OCI-LY1 (cell line): Measurements from ENCODE around the gene PLIN4.

Source experiments
- H2AFZ ChIP-seq: fragments of 200-600 bp; sonication (generic), shearing (Covaris generic); 2 replicates; pipeline ENCODE4 v1.6.0; 2014; ENCODE audit warnings: antibody characterized with exemption, mild to moderate bottlenecking, low read length
- H3F3A ChIP-seq: fragments of 200-600 bp; sonication (generic), shearing (Covaris generic); 2 replicates; pipeline ENCODE4 v1.6.0; 2014; ENCODE audit warnings: mild to moderate bottlenecking, antibody characterized with exemption, low read length, moderate library complexity; ENCODE audit not compliant: insufficient read depth
- H3K27ac ChIP-seq: fragments of 200-600 bp; sonication (generic); 2 replicates; pipeline ENCODE4 v1.5.1; 2014; ENCODE audit warnings: low read length, mixed run types, mild to moderate bottlenecking, low read depth; ENCODE audit not compliant: poor library complexity, severe bottlenecking
- H3K27me3 ChIP-seq: fragments of 200-600 bp; sonication (generic); 2 replicates; pipeline ENCODE4 v1.6.0; 2014; ENCODE audit warnings: antibody characterized with exemption, mild to moderate bottlenecking, low read length, moderate library complexity; ENCODE audit not compliant: insufficient read depth
- H3K36me3 ChIP-seq: fragments of 200-600 bp; sonication (generic); 2 replicates; pipeline ENCODE4 v1.6.1; 2014; ENCODE audit warnings: mild to moderate bottlenecking, antibody characterized with exemption, low read length, moderate library complexity, mixed read lengths; ENCODE audit not compliant: insufficient read depth
- H3K4me1 ChIP-seq: fragments of 200-600 bp; sonication (generic); 2 replicates; pipeline ENCODE4 v1.5.1; 2014; ENCODE audit warnings: mild to moderate bottlenecking, low read length, moderate library complexity; ENCODE audit not compliant: insufficient read depth, severe bottlenecking
- H3K4me2 ChIP-seq: fragments of 200-600 bp; sonication (generic), shearing (Covaris generic); 2 replicates; pipeline ENCODE4 v1.6.1; 2014; ENCODE audit warnings: low read length
- H3K4me3 ChIP-seq: fragments of 200-600 bp; sonication (generic); 2 replicates; pipeline ENCODE4 v1.5.1; 2014; ENCODE audit warnings: low read length, low read depth, mild to moderate bottlenecking, mixed read lengths; ENCODE audit not compliant: poor library complexity, severe bottlenecking
- H3K79me2 ChIP-seq: fragments of 200-600 bp; shearing (Covaris generic); 2 replicates; pipeline ENCODE4 v1.6.1; 2016; ENCODE audit warnings: mixed run types, low read length, mixed read lengths; ENCODE audit not compliant: insufficient read depth
- H3K9ac ChIP-seq: fragments of 200-600 bp; sonication (generic), shearing (Covaris generic); 2 replicates; pipeline ENCODE4 v1.6.1; 2014; ENCODE audit warnings: mild to moderate bottlenecking, low read length, mixed read lengths
- H3K9me2 ChIP-seq: fragments of 200-600 bp; sonication (generic), shearing (Covaris generic); 2 replicates; pipeline ENCODE4 v1.6.1; 2014; ENCODE audit warnings: low read depth, mild to moderate bottlenecking, low read length, mixed read lengths
- H3K9me3 ChIP-seq: fragments of 200-600 bp; shearing (Covaris generic); 2 replicates; pipeline ENCODE4 v1.6.1; 2014; ENCODE audit warnings: low read length, mixed read lengths
- H4K20me1 ChIP-seq: fragments of 200-600 bp; sonication (generic), shearing (Covaris generic); 2 replicates; pipeline ENCODE4 v1.6.0; 2016; ENCODE audit warnings: mild to moderate bottlenecking, low read length; ENCODE audit not compliant: insufficient read depth
- CTCF ChIP-seq: fragments of 200-600 bp; sonication (generic), shearing (Covaris generic); IDR thresholded peaks from 2 replicates; pipeline ENCODE4 v1.5.1; 2017; ENCODE audit warnings: mild to moderate bottlenecking, antibody characterized with exemption, low read length, moderate library complexity, mixed read lengths
- EZH2 ChIP-seq: fragments of 200-600 bp; sonication (generic), shearing (Covaris generic); IDR thresholded peaks from 2 replicates; pipeline ENCODE4 v1.8.0; 2017; ENCODE audit warnings: borderline replicate concordance, mixed run types, mild to moderate bottlenecking, antibody characterized with exemption, low read length, moderate library complexity, mixed read lengths

Gene PLIN4

GRCh38 chr19:4503132-4503824 is 15.0 kb downstream of the PLIN4 start:
- H3F3A ChIP-seq, result no peaks in the 10 kb centered on the region
- no peak overlapping the region for H3K9ac ChIP-seq
- H3K4me1 ChIP-seq, result no peaks in the 10 kb centered on the region
- H3K27me3 ChIP-seq, result no peaks in the 10 kb centered on the region
- TF ChIP-seq CTCF (no peak), EZH2 (no peak)
- no peak overlapping the region for H3K27ac ChIP-seq
- no peaks in the 10 kb centered on the region for H3K79me2 ChIP-seq
- no peaks in the 10 kb centered on the region for H4K20me1 ChIP-seq
- H2AFZ ChIP-seq, result no peak overlapping the region
- no peak overlapping the region for H3K4me3 ChIP-seq
- peaks cover 21% of the 10 kb centered on the region for H3K36me3 ChIP-seq
- H3K9me2 ChIP-seq, result no peaks in the 10 kb centered on the region
- H3K9me3 ChIP-seq, result no peaks in the 10 kb centered on the region
- no peak overlapping the region for H3K4me2 ChIP-seq

GRCh38 chr19:4502282-4503131 is 15.8 kb downstream of the PLIN4 start:
- no peaks in the 10 kb centered on the region for H3K9me2 ChIP-seq
- H3K4me3 ChIP-seq, result no peak overlapping the region
- no peaks in the 10 kb centered on the region for H3K27me3 ChIP-seq
- H3K79me2 ChIP-seq, result no peaks in the 10 kb centered on the region
- no peaks in the 10 kb centered on the region for H3K4me1 ChIP-seq
- no peak overlapping the region for H3K4me2 ChIP-seq
- H3K27ac ChIP-seq, result no peak overlapping the region
- no peak overlapping the region for H3K9ac ChIP-seq
- H3K9me3 ChIP-seq, result no peaks in the 10 kb centered on the region
- no peaks in the 10 kb centered on the region for H3F3A ChIP-seq
- H3K36me3 ChIP-seq, result peaks cover 29% of the 10 kb centered on the region
- H4K20me1 ChIP-seq, result no peaks in the 10 kb centered on the region
- TF ChIP-seq CTCF, result no peak
- no peak for TF ChIP-seq EZH2
- no peak overlapping the region for H2AFZ ChIP-seq

GRCh38 chr19:4501691-4502090 is 16.6 kb downstream of the PLIN4 start:
- Histone ChIP-seq H3K27ac (no peak overlapping the region), H4K20me1 (no peaks in the 10 kb centered on the region), H3K36me3 (peaks cover 28% of the 10 kb centered on the region), H3K4me1 (no peaks in the 10 kb centered on the region), H2AFZ (no peak overlapping the region), H3K9me3 (no peaks in the 10 kb centered on the region), H3K27me3 (no peaks in the 10 kb centered on the region), H3F3A (no peaks in the 10 kb centered on the region), H3K9ac (no peak overlapping the region), H3K4me3 (no peak overlapping the region), H3K4me2 (no peak overlapping the region), H3K9me2 (no peaks in the 10 kb centered on the region), H3K79me2 (no peaks in the 10 kb centered on the region)
- no peak for TF ChIP-seq CTCF
- TF ChIP-seq EZH2, result no peak
